Immature natural killer cell (primary cell): ENCODE results near the gene RNGTT. TPM values are rescaled to one million over a fixed set of nuclear protein-coding genes. Genes with fewer than 3 reads are reported as not detected.

Experiments
- DNase-seq, 3 donors: peaks; one replicate each; pipeline ENCODE4 v3.0.0; 2022; ENCODE audit warnings: mixed read lengths in 1 of 3
- H3K27ac Mint-ChIP-seq, 6 donors: one replicate each; pipeline ENCODE4 v1.8.0; 2020; ENCODE audit warnings: mixed read lengths in 6 of 6, mild to moderate bottlenecking in 5 of 6, inconsistent platforms in 4 of 6, moderate library complexity in 3 of 6
- H3K27me3 Mint-ChIP-seq, 3 donors: one replicate each; pipeline ENCODE4 v1.8.0; 2020 to 2021; ENCODE audit warnings: low read depth in 3 of 3, mild to moderate bottlenecking in 3 of 3, mixed read lengths in 3 of 3, moderate library complexity in 3 of 3, inconsistent platforms in 1 of 3
- H3K36me3 Mint-ChIP-seq, 3 donors: one replicate each; pipeline ENCODE4 v1.8.0; 2020; ENCODE audit warnings: mixed read lengths in 3 of 3, inconsistent platforms in 2 of 3, mild to moderate bottlenecking in 2 of 3
- H3K4me1 Mint-ChIP-seq, 2 donors: one replicate each; pipeline ENCODE4 v1.8.0; 2020; ENCODE audit warnings: inconsistent platforms in 2 of 2, mild to moderate bottlenecking in 2 of 2, mixed read lengths in 2 of 2, moderate library complexity in 1 of 2
- H3K4me3 Mint-ChIP-seq, 5 donors: one replicate each; pipeline ENCODE4 v1.8.0; 2020; ENCODE audit warnings: mild to moderate bottlenecking in 5 of 5, mixed read lengths in 5 of 5, inconsistent platforms in 3 of 5, moderate library complexity in 3 of 5
- H3K9me3 Mint-ChIP-seq, 6 donors: one replicate each; pipeline ENCODE4 v1.8.0; 2020; ENCODE audit warnings: mild to moderate bottlenecking in 6 of 6, mixed read lengths in 6 of 6, inconsistent platforms in 4 of 6, moderate library complexity in 3 of 6
- polyA plus RNA-seq, 3 donors: library from polyadenylated mRNA; unstranded; fragments of 300-500 nt; fragmentation: Illumina TruSeq; gene quantifications; one replicate each; pipeline ENCODE4 v1.2.3, GENCODE V29; 2021

The RNGTT gene
- polyA plus RNA-seq, 3 donors from 2014 or later = 11.9 to 22.3 (median 18.9) TPM

DNA sequence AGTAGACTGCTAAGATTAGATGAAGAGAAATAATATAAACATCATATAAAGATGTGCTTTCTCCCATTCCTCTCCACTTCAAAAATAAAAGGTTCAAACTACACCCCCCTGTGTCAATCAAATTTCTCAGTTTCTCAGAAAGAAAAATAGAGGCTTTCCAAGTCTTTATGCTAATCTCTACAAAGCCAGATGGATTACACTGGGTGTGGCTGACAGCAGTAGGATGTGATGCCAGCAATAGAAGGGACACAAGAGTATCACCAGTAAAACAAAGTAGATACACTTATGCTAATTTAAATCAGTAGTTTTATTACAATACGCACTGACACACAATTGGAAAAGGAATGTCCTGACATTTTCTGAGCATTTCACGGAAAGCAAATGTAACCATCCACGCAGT is 353.4 kb downstream of the RNGTT start:
- no peak for DNase-seq
- Mint-ChIP-seq H3K27me3 (no peaks in the 10 kb centered on the region), H3K4me1 (no peaks in the 10 kb centered on the region), H3K4me3 (no peak overlapping the region), H3K36me3 (peaks cover 33 to 35% (median 33%) of the 10 kb centered on the region in 3 donors), H3K9me3 (no peaks in the 10 kb centered on the region), H3K27ac (no peak overlapping the region)

GRCh38 chr6:88605271-88605670 is 358.1 kb downstream of the RNGTT start:
- H3K9me3 Mint-ChIP-seq = peaks cover 0 to 1% (median 0%) of the 10 kb centered on the region in 6 donors
- no peaks in the 10 kb centered on the region for H3K27me3 Mint-ChIP-seq
- no peak overlapping the region for H3K4me3 Mint-ChIP-seq
- peaks cover 4 to 10% (median 7%) of the 10 kb centered on the region in 3 donors for H3K36me3 Mint-ChIP-seq
- no peak for DNase-seq
- H3K4me1 Mint-ChIP-seq = no peaks in the 10 kb centered on the region
- H3K27ac Mint-ChIP-seq = no peak overlapping the region

DNA sequence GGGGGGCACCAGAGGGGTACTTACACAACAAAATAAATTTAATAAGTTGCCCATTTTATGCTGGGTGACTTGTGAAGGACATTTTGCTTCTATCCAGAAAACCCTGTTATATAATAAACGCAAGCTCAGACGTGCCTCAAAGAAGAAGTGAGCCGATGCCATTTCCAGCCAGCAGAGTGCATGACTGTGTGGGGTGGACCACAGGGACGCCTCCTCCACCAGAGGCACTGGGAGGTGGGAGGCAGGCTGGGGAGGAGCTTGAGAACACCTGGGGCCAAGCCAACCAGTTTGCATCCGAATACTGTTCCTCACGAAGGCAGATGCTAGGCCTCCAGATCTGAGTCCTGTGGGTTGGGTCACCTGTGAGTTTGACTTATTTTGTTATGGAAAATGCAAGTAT is 363.8 kb downstream of the RNGTT start:
- Mint-ChIP-seq H3K36me3 (no peaks in the 10 kb centered on the region), H3K4me3 (no peak overlapping the region), H3K4me1 (no peaks in the 10 kb centered on the region), H3K27me3 (peaks cover 0 to 4% (median 3%) of the 10 kb centered on the region in 3 donors), H3K9me3 (peaks cover 0 to 6% (median 0%) of the 10 kb centered on the region in 6 donors), H3K27ac (no peak overlapping the region)
- no peak for DNase-seq

GRCh38 chr6:88596801-88597200 is 366.6 kb downstream of the RNGTT start:
- Mint-ChIP-seq H3K27me3 (peaks cover 1 to 4% (median 3%) of the 10 kb centered on the region in 3 donors), H3K27ac (no peak overlapping the region), H3K4me1 (no peaks in the 10 kb centered on the region), H3K36me3 (no peaks in the 10 kb centered on the region), H3K4me3 (no peak overlapping the region), H3K9me3 (peaks cover 0 to 7% (median 0%) of the 10 kb centered on the region in 6 donors)
- DNase-seq = no peak

- no peaks in the 10 kb centered on the region for H3K4me1 Mint-ChIP-seq
- H3K27ac Mint-ChIP-seq = no peak overlapping the region
- peaks cover 2 to 4% (median 4%) of the 10 kb centered on the region in 3 donors for H3K27me3 Mint-ChIP-seq
- no peaks in the 10 kb centered on the region for H3K36me3 Mint-ChIP-seq
- H3K9me3 Mint-ChIP-seq = peaks cover 0 to 6% (median 0%) of the 10 kb centered on the region in 6 donors
- H3K4me3 Mint-ChIP-seq = no peak overlapping the region
- DNase-seq = no peak
These were observed 374.5 kb downstream of the RNGTT start for GRCh38 chr6:88588938-88589337.

DNA sequence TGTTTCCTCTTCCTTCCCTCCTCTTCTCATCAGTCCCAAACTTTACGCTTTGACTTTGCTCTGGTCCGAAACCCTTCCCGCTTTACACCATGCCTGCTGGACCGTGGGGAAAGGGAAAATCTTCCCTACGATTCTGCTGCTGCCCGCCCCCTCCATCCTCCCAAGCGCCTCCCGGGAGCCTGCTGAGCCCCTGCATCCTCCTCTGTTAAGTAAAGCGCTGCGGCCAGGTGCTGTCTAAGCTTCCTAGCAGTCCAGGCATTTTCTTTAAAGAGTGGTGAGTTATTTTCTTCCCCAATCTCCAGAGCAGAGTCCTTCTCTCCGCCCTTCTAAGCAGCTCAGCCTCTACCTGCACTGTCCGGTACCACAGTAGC is 376.3 kb downstream of the RNGTT start:
- no peak for DNase-seq
- H3K27me3 Mint-ChIP-seq = peaks cover 2 to 8% (median 3%) of the 10 kb centered on the region in 3 donors

DNA sequence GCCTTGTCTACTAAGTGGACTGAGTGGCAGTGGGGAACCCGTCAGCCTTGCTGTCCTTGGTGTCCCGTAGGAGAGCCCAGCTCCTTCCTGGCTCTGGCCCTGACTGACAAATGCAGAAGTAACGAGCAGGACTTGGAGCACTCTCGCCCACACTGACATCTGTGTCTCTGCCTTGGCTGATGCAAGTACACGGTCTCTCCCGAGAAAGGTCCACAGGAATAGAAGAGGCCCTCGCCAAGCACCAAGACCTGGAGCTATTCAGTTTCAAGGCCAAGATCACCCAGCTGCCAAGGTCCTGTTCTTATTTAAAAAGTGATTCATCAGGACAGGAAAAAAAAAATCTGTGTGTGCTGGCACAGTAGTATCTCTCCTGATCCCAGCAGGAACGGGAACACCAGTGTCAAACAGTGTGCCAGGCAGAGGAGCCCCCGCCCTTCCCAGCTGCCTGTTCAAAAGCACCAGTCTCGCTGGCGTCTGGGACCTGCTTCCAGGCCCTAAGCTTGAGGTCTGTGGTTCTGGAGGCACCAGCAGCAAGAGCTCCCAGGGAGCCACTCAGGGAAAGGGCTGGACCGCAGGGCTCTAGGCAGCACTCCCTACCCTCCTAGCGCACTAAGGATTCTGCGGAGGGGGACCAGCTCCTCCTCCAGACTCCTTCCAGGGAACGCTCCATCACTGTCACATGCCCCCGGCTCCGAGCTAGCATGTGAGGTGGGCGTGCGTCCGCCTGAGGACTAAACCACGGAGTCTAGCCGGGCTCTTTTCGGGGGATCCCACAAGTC is 376.9 kb downstream of the RNGTT start:
- H3K9me3 Mint-ChIP-seq = peaks cover 2 to 7% (median 4%) of the 10 kb centered on the region in 6 donors
- no peak overlapping the region for H3K4me3 Mint-ChIP-seq
- H3K27me3 Mint-ChIP-seq = peaks cover 2 to 8% (median 3%) of the 10 kb centered on the region in 3 donors
- DNase-seq = no peak
- H3K27ac Mint-ChIP-seq = no peak overlapping the region
- no peaks in the 10 kb centered on the region for H3K36me3 Mint-ChIP-seq
- H3K4me1 Mint-ChIP-seq = no peaks in the 10 kb centered on the region

More for the DNA sequence above, 376.3 kb downstream of the RNGTT start:
- Mint-ChIP-seq H3K36me3 (no peaks in the 10 kb centered on the region), H3K4me3 (no peak overlapping the region), H3K4me1 (no peaks in the 10 kb centered on the region), H3K9me3 (peaks cover 2 to 7% (median 4%) of the 10 kb centered on the region in 6 donors), H3K27ac (no peak overlapping the region)

DNA sequence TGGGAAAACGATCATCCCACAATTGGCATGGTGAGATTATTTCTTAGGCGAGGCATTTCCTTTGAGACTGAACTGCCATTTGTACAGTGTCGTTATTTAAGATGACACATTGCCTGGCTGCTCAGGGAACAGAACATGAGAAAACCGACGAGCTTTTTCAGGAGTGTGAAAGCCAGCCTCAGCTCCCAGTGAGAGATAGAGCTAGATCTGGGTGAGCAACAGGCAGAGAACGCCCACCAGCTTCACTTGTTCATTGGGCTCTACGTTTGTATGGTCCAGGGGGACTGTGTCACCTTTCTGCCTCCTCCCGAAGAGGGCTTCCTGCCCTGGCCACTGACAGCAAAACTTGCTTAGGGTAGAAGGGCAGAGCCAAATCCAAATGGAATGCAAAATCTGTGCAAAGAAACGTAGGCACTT is 378.1 kb downstream of the RNGTT start:
- H3K27ac Mint-ChIP-seq = no peak overlapping the region
- peaks cover 2 to 7% (median 3%) of the 10 kb centered on the region in 6 donors for H3K9me3 Mint-ChIP-seq
- no peaks in the 10 kb centered on the region for H3K4me1 Mint-ChIP-seq
- peaks cover 0 to 9% (median 3%) of the 10 kb centered on the region in 3 donors for H3K27me3 Mint-ChIP-seq
- H3K36me3 Mint-ChIP-seq = no peaks in the 10 kb centered on the region
- no peak for DNase-seq
- H3K4me3 Mint-ChIP-seq = no peak overlapping the region

GRCh38 chr6:88584581-88585275 is 378.7 kb downstream of the RNGTT start:
- Mint-ChIP-seq H3K27ac (no peak overlapping the region), H3K4me3 (no peak overlapping the region), H3K27me3 (peaks cover 0 to 13% (median 3%) of the 10 kb centered on the region in 3 donors), H3K9me3 (peaks cover 2 to 7% (median 3%) of the 10 kb centered on the region in 6 donors), H3K36me3 (no peaks in the 10 kb centered on the region), H3K4me1 (no peaks in the 10 kb centered on the region)
- DNase-seq = no peak

- H3K4me3 Mint-ChIP-seq = no peak overlapping the region
- DNase-seq = no peak
- no peak overlapping the region for H3K27ac Mint-ChIP-seq
- H3K27me3 Mint-ChIP-seq = peaks cover 1 to 11% (median 5%) of the 10 kb centered on the region in 3 donors
- H3K4me1 Mint-ChIP-seq = no peaks in the 10 kb centered on the region
- H3K9me3 Mint-ChIP-seq = peaks cover 0 to 2% (median under 1%) of the 10 kb centered on the region in 6 donors
- no peaks in the 10 kb centered on the region for H3K36me3 Mint-ChIP-seq
These were observed 386.0 kb downstream of the RNGTT start for GRCh38 chr6:88577461-88577860.

- Mint-ChIP-seq H3K27ac (no peak overlapping the region), H3K36me3 (no peaks in the 10 kb centered on the region), H3K9me3 (peaks cover 0 to 2% (median 0%) of the 10 kb centered on the region in 6 donors), H3K27me3 (peaks cover 1 to 10% (median 5%) of the 10 kb centered on the region in 3 donors), H3K4me1 (no peaks in the 10 kb centered on the region), H3K4me3 (no peak overlapping the region)
- no peak for DNase-seq
These were observed 387.9 kb downstream of the RNGTT start for GRCh38 chr6:88575536-88575935.

- DNase-seq = no peak
- Mint-ChIP-seq H3K27me3 (peaks cover 1 to 5% (median 4%) of the 10 kb centered on the region in 3 donors), H3K27ac (no peak overlapping the region), H3K9me3 (peaks cover 0 to 2% (median 0%) of the 10 kb centered on the region in 6 donors), H3K4me1 (no peaks in the 10 kb centered on the region), H3K4me3 (no peak overlapping the region), H3K36me3 (no peaks in the 10 kb centered on the region)
These were observed 388.8 kb downstream of the RNGTT start for GRCh38 chr6:88574651-88575050.

GRCh38 chr6:88574031-88574430 is 389.4 kb downstream of the RNGTT start:
- Mint-ChIP-seq H3K27me3 (peaks cover 1 to 4% (median 1%) of the 10 kb centered on the region in 3 donors), H3K4me1 (no peaks in the 10 kb centered on the region), H3K36me3 (peaks cover 0 to 2% (median 0%) of the 10 kb centered on the region in 3 donors), H3K9me3 (peaks cover 0 to 2% (median 2%) of the 10 kb centered on the region in 6 donors), H3K4me3 (no peak overlapping the region), H3K27ac (no peak overlapping the region)
- DNase-seq = no peak

- Mint-ChIP-seq H3K9me3 (peaks cover 0 to 4% (median 2%) of the 10 kb centered on the region in 6 donors), H3K4me3 (no peak overlapping the region), H3K36me3 (peaks cover 0 to 3% (median 0%) of the 10 kb centered on the region in 3 donors), H3K27ac (no peak overlapping the region), H3K27me3 (peaks cover 1 to 4% (median 1%) of the 10 kb centered on the region in 3 donors), H3K4me1 (no peaks in the 10 kb centered on the region)
- no peak for DNase-seq
These were observed 389.9 kb downstream of the RNGTT start for GRCh38 chr6:88573561-88573960.
